K562 (cell line): ENCODE data around the gene SNRPA. TPM values are rescaled to one million over a fixed set of nuclear protein-coding genes. Genes with fewer than 3 reads are reported as not detected.
A peak's percentile ranks its signal among the peaks of the same experiment; 100 is the strongest.

Experiments
- ATAC-seq: fragments of 200-7000 bp; cut with Tn5 transposase; 3 replicates; pipeline ENCODE4 v1.9.1; 2020; ENCODE audit warnings: moderate library complexity
- BruUV-seq: library from RNA; stranded (reverse); fragments of 400-500 nt; replicated peaks from 2 replicates; lab custom pipeline; 2021; lab: Mats Ljungman, UMichigan
- CTCF ChIA-PET: fragments of 300-600 bp; formaldehyde crosslinking; extraction: SDS; loops from one replicate; lab custom pipeline; 2021; ENCODE audit warnings: low intra/inter-chr PET ratio; lab: Yijun Ruan, JAX
- POLR2A ChIA-PET: fragments of 300-600, 350-650 bp; sonication (Branson Sonifier 250); formaldehyde crosslinking; extraction: SDS; loops from one replicate; lab custom pipeline; 2021; ENCODE audit warnings: antibody characterized with exemption, inconsistent platforms; lab: Yijun Ruan, JAX
- DNase-seq, 4 experiments: peaks; one replicate each; pipeline versions ENCODE4 v3.0.0 to v3.0.0-alpha.2; 2011 to 2018; ENCODE audit warnings: low spot score in 3 of 4, mixed read lengths in 3 of 4; ENCODE audit errors: extremely low read depth in 1 of 4
- FAIRE-seq: peaks from 2 replicates; lab custom pipeline; 2011; peaks lifted over from hg19 to GRCh38; lab: Jason Lieb, UNC
- H2AFZ ChIP-seq: 2 replicates; pipeline ENCODE4 v1.6.0; 2011; ENCODE audit warnings: low read depth, low read length, control low read depth, inconsistent platforms
- H3K27ac ChIP-seq: fragments of 200-600 bp; 3 replicates; pipeline ENCODE4 v1.8.0; 2011; ENCODE audit warnings: low read depth, mild to moderate bottlenecking, control low read depth, inconsistent platforms, low read length, moderate library complexity, mixed read lengths; ENCODE audit errors: extremely low read depth
- H3K27me3 ChIP-seq, 2 experiments: fragments of 300-600 bp in 1 of 2; 2 replicates in 1 of 2; 3 replicates in 1 of 2; pipeline versions ENCODE4 v1.6.0 to v1.8.0; 2011; ENCODE audit warnings: inconsistent platforms in 2 of 2, low read length in 2 of 2, mild to moderate bottlenecking in 1 of 2, mixed read lengths in 1 of 2, moderate library complexity in 1 of 2; ENCODE audit not compliant: control insufficient read depth in 2 of 2, insufficient read depth in 2 of 2
- H3K36me3 ChIP-seq: fragments of 300-600 bp; 3 replicates; pipeline ENCODE4 v1.8.0; 2011; ENCODE audit warnings: mild to moderate bottlenecking, low read length, inconsistent platforms; ENCODE audit not compliant: control insufficient read depth, insufficient read depth
- H3K4me1 ChIP-seq, 2 experiments: fragments of 200-600 bp in 1 of 2; replicated peaks in 1 of 2; 2 replicates in 1 of 2; 3 replicates in 1 of 2; pipeline versions ENCODE4 v1.5.1 to v1.8.0; 2011; ENCODE audit warnings: inconsistent platforms in 2 of 2, low read length in 2 of 2, mild to moderate bottlenecking in 1 of 2, mixed read lengths in 1 of 2, moderate library complexity in 1 of 2; ENCODE audit not compliant: control insufficient read depth in 2 of 2, insufficient read depth in 2 of 2
- H3K4me2 ChIP-seq: 2 replicates; pipeline ENCODE4 v1.6.1; 2011; ENCODE audit warnings: low read length, control low read depth, inconsistent platforms, mixed read lengths; ENCODE audit not compliant: insufficient read depth
- H3K4me3 ChIP-seq: fragments of 200-600 bp; sonication (generic), shearing (Covaris generic); 2 replicates; pipeline ENCODE4 v1.5.1; 2016; ENCODE audit warnings: control low read depth, inconsistent platforms
- H3K79me2 ChIP-seq: fragments of 200-600 bp; 3 replicates; pipeline ENCODE4 v1.8.0; 2011; ENCODE audit warnings: low read length, inconsistent platforms; ENCODE audit not compliant: control insufficient read depth, insufficient read depth
- H3K9ac ChIP-seq, 2 experiments: 2 replicates each; pipeline versions ENCODE4 v1.6.0 to v1.6.1; 2011; ENCODE audit warnings: low read depth in 2 of 2, low read length in 2 of 2, control low read depth in 1 of 2, inconsistent platforms in 1 of 2, mild to moderate bottlenecking in 1 of 2, mixed read lengths in 1 of 2; ENCODE audit not compliant: insufficient read depth in 1 of 2
- H3K9me1 ChIP-seq: one replicate; pipeline ENCODE4 v1.6.0; 2011; ENCODE audit warnings: inconsistent platforms, mild to moderate bottlenecking, low read length, moderate library complexity; ENCODE audit not compliant: control insufficient read depth, insufficient read depth
- H3K9me3 ChIP-seq: replicated peaks from 2 replicates; pipeline ENCODE4 v1.5.1; 2011; ENCODE audit warnings: low read depth, low read length, inconsistent platforms; ENCODE audit not compliant: control insufficient read depth, insufficient read depth
- H4K20me1 ChIP-seq: replicated peaks from 2 replicates; pipeline ENCODE4 v1.6.1; 2011; ENCODE audit warnings: low read length, inconsistent platforms, mixed read lengths; ENCODE audit not compliant: control insufficient read depth, insufficient read depth
- CBX2 ChIP-seq: fragments of 200-600 bp; sonication (generic); IDR thresholded peaks from one replicate; pipeline ENCODE4 v1.6.1; 2012; ENCODE audit warnings: mild to moderate bottlenecking, low read length, inconsistent platforms; ENCODE audit not compliant: insufficient read depth, poor library complexity, severe bottlenecking
- CTBP1 ChIP-seq: fragments of 450-650 bp; IDR thresholded peaks from 2 replicates; pipeline ENCODE4 v1.6.1; 2016; ENCODE audit warnings: borderline replicate concordance
- NRF1 ChIP-seq, 2 experiments: fragments of 450-650 bp; IDR thresholded peaks in 1 of 2; conservative IDR thresholded peaks in 1 of 2; 2 replicates each; pipeline ENCODE4 v1.6.1; 2014; ENCODE audit warnings: mild to moderate bottlenecking in 2 of 2
- POLR2B ChIP-seq: fragments of 450-650 bp; IDR thresholded peaks from 2 replicates; pipeline ENCODE4 v1.6.1; 2018; ENCODE audit warnings: low read depth; ENCODE audit not compliant: partially characterized antibody
- SAFB2 ChIP-seq: fragments of 200-400 bp; formaldehyde crosslinking; IDR thresholded peaks from 2 replicates; pipeline ENCODE4 v1.6.1; 2018; ENCODE audit warnings: borderline replicate concordance, low read length, low read depth, moderate library complexity; ENCODE audit not compliant: severe bottlenecking
- SUPT5H ChIP-seq: fragments of 450-650 bp; IDR thresholded peaks from 2 replicates; pipeline ENCODE4 v1.6.1; 2016
- ZNF408 ChIP-seq: fragments of 250-450 bp; sonication (Bioruptor Pico); IDR thresholded peaks from 2 replicates; pipeline ENCODE4 v1.4.0; 2020; ENCODE audit warnings: low read depth, mild to moderate bottlenecking, moderate library complexity
- WGBS: fragments of 100-300 bp; shearing (Covaris generic); methylation state at CpG from one replicate; pipeline ENCODE4 v1.1.6; 2016; ENCODE audit warnings: low coverage, mixed read lengths; ENCODE audit not compliant: insufficient coverage; ENCODE audit errors: missing lambda C conversion rate; 5-methylcytosine and 5-hydroxymethylcytosine counted together
- in situ Hi-C: fragments of 300-500 bp; cut with MboI; formaldehyde crosslinking; loops from 4 replicates; pipeline ENCODE4 v1.15.0; 2018; ENCODE audit warnings: inconsistent platforms, mixed read lengths
- intact Hi-C: fragments of 100-400 bp; cut with micrococcal nuclease; formaldehyde crosslinking; loops from 2 replicates; pipeline ENCODE4 v1.14.2; 2022
- polyA plus RNA-seq, 8 experiments: library from polyadenylated mRNA; depleted of rRNA in 4 of 8; stranded (reverse) in 5 of 8; unstranded in 3 of 8; fragments of >200 nt; fragmentation: Nextera tagmentation in 2 of 8; fragmentation: Illumina TruSeq in 1 of 8; extraction: Ambion mirVana in 2 of 8; extraction: Trizol in 1 of 8; gene quantifications; 2 replicates each; pipeline versions ENCODE4 v1.2.1 to v1.2.3, GENCODE V29; 2011 to 2014; ENCODE audit warnings: inconsistent platforms in 1 of 8, missing spikeins in 1 of 8
- total RNA-seq, 7 experiments: library from RNA; depleted of rRNA in 6 of 7; stranded (reverse); fragments of >200 nt in 6 of 7; fragmentation: Illumina TruSeq in 2 of 7; extraction: Trizol in 2 of 7; gene quantifications; 2 replicates each; pipeline versions ENCODE4 v1.2.1 to v1.2.3, GENCODE V29; 2011 to 2021; ENCODE audit warnings: low replicate concordance in 1 of 7
- TF ChIP-seq, protein P1 (sequence below), 2 experiments: fragments of 200-800 bp in 1 of 2; sonication (Bioruptor generic) in 1 of 2; sonication (generic) in 1 of 2; formaldehyde crosslinking in 1 of 2; IDR thresholded peaks in 1 of 2; conservative IDR thresholded peaks in 1 of 2; 2 replicates each; pipeline versions ENCODE4 v1.5.0 to v1.6.1; 2016 to 2020; ENCODE audit warnings: missing compliant biosample characterization in 1 of 2, missing genetic modification characterization in 1 of 2, missing genetic modification reagents in 1 of 2
- TF ChIP-seq, protein P2 (sequence below): fragments of 450-650 bp; formaldehyde crosslinking; IDR thresholded peaks from 2 replicates; pipeline ENCODE4 v1.4.0; 2022; ENCODE audit warnings: missing genetic modification characterization
- TF ChIP-seq, protein P3 (sequence below): fragments of 250-450 bp; sonication (Bioruptor Pico); IDR thresholded peaks from 2 replicates; pipeline ENCODE4 v1.8.0; 2022; ENCODE audit warnings: moderate library complexity, mild to moderate bottlenecking, inconsistent platforms

The SNRPA gene
- total and polyA plus RNA-seq, 9 of the 15 experiments (the other 6 are each of a cell fraction or from before 2014, with no cell fraction given), result 16.3 to 311 (median 193) TPM

DNA sequence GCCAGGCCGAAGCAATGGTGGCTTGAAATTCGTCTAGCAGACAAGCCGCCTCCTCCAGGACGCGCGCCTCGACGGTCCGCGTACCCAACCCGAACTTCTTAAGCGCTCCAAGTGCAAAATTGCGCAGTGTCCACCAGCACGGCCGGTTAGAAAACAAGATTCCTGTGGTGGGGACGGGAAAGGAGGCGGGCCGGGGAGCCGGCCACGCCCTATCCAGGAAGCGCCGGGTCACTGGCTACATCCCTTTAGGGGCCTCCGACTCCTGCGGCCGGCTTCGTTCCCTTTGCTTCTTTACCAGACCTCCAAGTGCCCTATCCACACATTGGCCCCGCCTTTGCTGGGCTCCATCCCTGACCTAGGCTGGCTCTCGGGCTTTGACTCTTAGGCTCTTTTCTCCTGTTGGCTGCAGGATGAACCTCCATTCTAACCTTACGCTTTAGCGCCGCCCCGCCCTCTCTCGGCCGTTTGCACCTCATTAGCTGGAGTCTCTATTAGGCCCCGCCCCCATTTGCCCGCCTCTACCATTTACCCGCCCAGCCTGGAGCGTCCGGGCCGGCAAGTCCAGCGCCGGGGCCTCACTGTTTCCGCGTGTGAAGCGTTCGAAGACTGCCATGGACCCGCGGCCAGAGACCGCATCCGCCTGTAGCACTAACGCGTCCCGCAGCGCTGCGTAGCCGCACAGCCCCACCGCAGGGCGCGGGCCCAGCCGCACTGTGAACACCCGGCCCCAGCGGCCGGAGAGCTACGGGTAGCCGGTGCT lies 59.8 kb downstream of the SNRPA start (continued):
- TF ChIP-seq CTBP1, result peak; percentile 45; the same call in 1 of the 2 replicates
- TF ChIP-seq, protein P1, sequence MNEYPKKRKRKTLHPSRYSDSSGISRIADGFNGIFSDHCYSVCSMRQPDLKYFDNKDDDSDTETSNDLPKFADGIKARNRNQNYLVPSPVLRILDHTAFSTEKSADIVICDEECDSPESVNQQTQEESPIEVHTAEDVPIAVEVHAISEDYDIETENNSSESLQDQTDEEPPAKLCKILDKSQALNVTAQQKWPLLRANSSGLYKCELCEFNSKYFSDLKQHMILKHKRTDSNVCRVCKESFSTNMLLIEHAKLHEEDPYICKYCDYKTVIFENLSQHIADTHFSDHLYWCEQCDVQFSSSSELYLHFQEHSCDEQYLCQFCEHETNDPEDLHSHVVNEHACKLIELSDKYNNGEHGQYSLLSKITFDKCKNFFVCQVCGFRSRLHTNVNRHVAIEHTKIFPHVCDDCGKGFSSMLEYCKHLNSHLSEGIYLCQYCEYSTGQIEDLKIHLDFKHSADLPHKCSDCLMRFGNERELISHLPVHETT (CRISPR knock-in tag; conservative IDR thresholded peaks at IDR 0.05 in 1 of 2, IDR thresholded peaks at IDR 0.05 in 1 of 2), result 0 out of 4 replicates have a peak, but pooled peaks of 1 of the 2 experiments have one; percentile 14
- peak; percentile 57 to 60 for TF ChIP-seq NRF1 (conservative IDR thresholded peaks at IDR 0.05 in 1 of 2, IDR thresholded peaks at IDR 0.05 in 1 of 2)
- peak; percentile 41 for TF ChIP-seq POLR2B

DNA sequence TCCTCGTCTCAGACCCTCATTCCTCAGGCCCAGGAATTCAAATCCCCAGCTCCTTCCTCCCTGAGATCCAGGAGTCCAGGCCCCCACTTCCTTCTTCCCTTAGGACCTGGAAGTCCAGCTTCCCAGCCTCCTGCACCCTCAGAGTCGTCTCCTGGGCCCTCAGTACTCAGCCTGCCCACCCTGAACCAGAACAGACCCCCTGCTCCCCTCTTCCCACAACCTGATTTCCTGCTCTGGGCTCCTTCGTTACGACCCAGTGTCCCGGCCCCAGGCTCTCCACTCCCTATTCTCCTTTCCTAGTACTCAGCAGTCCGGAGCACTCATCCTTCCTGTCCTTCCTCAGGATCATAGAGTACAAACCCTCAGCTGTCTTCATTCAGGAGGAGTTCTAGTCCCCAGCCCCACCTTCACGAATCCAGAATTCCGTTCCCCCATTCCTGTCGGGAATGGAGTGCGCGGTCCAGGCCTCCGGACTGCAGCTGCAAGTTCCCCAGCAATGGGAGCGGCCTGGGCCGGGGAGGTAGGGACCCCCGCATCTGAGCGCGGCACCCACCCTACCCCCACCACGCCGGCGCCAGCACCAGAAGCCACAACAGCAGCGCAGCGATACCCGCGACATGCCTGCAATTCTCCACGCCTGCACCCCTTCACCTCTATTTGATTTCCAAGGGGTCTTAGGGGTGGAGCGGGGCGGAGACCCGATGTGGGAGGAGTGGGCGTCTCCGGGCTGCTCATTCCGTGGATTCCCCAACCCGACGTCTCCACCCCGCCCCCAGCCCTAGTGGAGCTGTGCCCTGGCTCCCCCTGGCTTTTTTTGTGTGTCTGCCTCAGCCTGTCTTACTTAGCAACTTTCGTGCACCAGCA lies 60.7 kb downstream of the SNRPA start:
- H3K4me1 ChIP-seq, result peaks cover 19 to 53% of the 10 kb centered on the region in 2 experiments; a peak in 4 of 5 replicates
- H3K4me3 ChIP-seq, result peak overlapping the region; percentile 17
- peak overlapping the region; percentile 53; the same call in 1 of the 2 replicates for H2AFZ ChIP-seq
- ChIA-PET CTCF (no interaction called here), POLR2A (interaction anchor here (0.6 to 1.4 kb wide), 9 partner anchors 9 to 150 kb away, joined by 3 to 4 read pairs (median 3); partner anchors contain the start of genes EGLN2 and RAB4B)
- no peaks in the 10 kb centered on the region for H3K9me3 ChIP-seq
- intact Hi-C loops (no loop called here), in situ Hi-C loops (loop anchor here (5.0 kb wide), 1 partner anchor 321 kb away; no protein-coding TSS in a partner anchor)
- ATAC-seq, result no peak
- H3K27me3 ChIP-seq, result no peaks in the 10 kb centered on the region
- peaks cover 5% of the 10 kb centered on the region for H3K9me1 ChIP-seq
- DNase-seq, result peak in 3 of 4 experiments; percentile 27 to 39 (median 28)
- H4K20me1 ChIP-seq, result peaks cover 8% of the 10 kb centered on the region
- peak overlapping the region; percentile 67 to 90 for H3K9ac ChIP-seq
- H3K27ac ChIP-seq, result peak overlapping the region; percentile 81
- BruUV-seq, result no TSS peak
- H3K36me3 ChIP-seq, result peaks cover 30% of the 10 kb centered on the region
- 51% methylated on average over 10 of the region's 35 CpGs for whole genome bisulfite sequencing
- H3K79me2 ChIP-seq, result peaks cover 14% of the 10 kb centered on the region
- H3K4me2 ChIP-seq, result peak overlapping the region; percentile 27
- FAIRE-seq, result no peak
- TF ChIP-seq CBX2 (no peak), SUPT5H (peak; percentile 8; the same call in 1 of the 2 replicates), SAFB2 (no peak), ZNF408 (CRISPR knock-in tag) (no peak)
- TF ChIP-seq, protein P2, sequence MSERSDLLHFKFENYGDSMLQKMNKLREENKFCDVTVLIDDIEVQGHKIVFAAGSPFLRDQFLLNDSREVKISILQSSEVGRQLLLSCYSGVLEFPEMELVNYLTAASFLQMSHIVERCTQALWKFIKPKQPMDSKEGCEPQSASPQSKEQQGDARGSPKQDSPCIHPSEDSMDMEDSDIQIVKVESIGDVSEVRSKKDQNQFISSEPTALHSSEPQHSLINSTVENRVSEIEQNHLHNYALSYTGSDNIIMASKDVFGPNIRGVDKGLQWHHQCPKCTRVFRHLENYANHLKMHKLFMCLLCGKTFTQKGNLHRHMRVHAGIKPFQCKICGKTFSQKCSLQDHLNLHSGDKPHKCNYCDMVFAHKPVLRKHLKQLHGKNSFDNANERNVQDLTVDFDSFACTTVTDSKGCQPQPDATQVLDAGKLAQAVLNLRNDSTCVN (CRISPR knock-in tag), result no peak
- TF ChIP-seq, protein P3, sequence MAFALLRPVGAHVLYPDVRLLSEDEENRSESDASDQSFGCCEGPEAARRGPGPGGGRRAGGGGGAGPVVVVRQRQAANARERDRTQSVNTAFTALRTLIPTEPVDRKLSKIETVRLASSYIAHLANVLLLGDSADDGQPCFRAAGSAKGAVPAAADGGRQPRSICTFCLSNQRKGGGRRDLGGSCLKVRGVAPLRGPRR (CRISPR knock-in tag), result no peak
